NCI-H526 (cell line): ENCODE data around the gene PEX12.
A peak's percentile ranks its signal among the peaks of the same experiment; 100 is the strongest.
"Not testable (repeated sequence)": the region's sequence is repeated elsewhere in the genome, so short reads cannot be mapped to it uniquely, and the experiment has no call there.

ENCODE experiments used
- DNase-seq, 2 experiments: peaks; one replicate each; lab custom pipeline; 2025; lab: John Stamatoyannopoulos, UW

Gene PEX12

DNA sequence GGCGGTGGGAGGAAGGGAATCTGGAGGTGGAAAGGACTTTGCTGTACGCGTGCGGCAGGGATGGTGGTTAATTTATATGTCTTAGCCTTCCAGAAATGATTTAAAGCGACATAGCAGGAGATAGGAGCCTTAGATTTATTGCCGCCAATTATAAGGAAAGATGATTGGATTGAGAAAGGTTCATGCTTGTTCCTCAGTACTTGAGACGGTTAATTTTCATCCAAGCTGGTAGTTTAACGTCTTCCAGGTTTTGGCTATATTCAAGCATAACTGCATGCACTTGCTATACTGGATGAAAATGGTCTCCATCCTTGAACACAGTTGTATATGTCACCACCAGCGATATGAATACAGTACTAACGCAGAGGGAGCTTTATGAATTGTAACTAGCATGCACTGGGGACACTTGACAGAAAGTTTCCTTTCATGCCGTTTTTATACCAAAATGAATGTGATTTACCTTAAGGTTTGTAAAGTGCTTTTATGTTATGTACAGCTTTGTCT lies 610 bp upstream of the PEX12 start:
- DNase-seq, result no peak

DNA sequence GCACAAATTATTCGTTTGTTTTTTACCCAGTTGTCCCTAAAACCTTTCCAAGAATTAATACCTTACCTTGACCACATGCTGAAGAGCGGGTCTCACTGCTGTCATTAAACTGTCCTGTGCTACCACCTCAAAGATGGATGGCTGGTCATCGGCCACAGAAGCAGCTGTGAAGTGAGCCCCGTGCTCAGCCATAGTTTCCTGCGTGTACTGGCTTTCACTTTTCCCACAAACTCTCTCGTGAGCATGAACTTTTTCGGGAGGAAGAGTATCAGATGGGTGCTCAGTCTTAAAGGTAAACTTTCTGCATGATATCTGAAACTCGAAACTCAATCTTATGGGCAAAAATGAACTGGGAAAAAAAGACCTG lies 558 bp downstream of the PEX12 start:
- no peak for DNase-seq

DNA sequence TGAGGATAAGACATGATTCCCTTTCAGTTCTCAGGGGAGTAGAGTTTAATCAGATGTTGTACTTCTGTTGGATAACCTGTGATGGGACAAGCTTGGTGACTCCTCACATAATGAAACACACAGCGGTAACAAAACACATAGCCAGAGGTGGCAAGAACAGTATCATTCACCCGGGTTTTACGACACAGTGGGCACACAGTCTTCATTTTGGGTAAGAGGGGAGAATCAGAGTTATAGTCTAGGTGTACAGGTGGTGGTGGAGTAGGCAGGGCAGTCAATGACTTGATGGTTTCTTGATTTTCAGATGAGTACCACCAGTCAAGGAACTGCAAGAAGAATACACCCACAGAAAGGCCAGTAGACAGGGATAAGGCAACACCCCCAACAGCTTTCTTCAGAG lies 2.6 kb downstream of the PEX12 start:
- DNase-seq, result no peak

DNA sequence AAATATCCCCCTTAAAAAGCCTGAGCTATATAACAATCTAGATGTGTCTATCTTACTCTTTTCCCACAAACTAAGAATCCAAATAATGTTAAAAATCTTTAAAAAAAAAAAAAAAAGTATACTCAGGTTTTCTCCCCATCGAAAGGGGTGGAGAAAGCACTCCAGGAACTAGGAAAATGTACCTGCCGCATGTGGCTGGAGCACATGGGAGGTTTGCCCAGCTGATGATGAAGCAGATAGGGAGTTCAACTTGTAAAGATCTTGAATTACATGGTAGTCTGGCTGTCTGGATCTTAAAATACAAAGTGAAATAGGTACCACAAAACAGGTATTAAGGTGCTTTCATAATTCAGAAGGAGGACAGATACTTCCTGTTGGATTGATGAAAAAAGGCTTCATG lies 9.0 kb downstream of the PEX12 start:
- DNase-seq, result no peak

DNA sequence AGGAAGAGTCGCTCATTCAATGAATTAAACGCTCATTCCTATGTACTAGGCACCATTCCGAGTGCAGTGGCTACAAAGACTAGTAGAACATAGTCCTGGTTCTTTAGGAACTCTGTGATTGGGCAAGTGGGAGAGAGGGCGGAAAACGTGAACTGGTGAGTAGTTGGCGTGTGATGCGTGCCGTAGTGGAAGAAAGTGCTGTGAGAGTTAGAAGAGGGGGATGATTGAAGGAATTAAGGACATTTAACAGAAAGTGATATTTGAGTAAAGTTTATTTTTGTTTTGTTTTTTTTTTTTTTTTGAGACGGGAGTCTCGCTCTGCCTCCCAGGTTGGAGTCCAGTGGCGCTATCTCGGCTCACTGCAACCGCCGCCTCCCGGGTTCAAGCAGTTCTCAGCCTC lies 9.8 kb downstream of the PEX12 start:
- peak; percentile 21 to 40 for DNase-seq

DNA sequence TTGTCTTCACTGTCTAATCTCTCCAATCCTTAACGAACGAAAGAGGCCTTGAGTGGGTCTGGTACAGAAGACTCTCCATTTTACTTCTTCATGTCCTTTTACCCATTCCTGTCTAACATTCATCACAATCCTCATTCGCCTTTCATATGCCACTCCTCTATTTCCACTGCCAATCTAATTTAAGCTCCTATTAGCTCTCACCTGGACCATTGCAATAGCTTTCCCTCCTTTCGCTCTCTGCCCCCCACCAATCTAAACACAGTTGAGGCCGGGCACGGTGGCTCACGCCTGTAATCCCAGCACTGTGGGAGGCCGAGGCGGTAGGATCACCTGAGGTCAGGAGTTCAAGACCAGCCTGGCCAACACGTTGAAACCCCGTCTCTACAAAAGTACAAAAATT lies 11.4 kb downstream of the PEX12 start:
- DNase-seq, result no peak

DNA sequence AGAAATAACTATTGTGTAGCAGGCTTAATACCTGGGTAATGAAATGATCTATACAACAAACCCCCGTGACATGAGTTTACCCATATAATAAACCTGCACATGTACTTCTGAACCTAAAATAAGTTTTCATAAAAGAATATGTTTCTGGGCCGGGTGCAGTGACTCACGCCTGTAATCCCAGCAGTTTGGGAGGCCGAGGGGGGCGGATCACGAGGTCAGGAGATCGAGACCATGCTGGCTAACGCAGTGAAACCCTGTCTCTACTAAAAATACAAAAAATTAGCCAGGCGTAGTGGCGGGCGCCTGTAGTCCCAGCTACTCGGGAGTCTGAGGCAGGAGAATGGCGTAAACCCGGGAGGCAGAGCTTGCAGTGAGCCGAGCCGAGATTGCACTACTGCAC lies 15.2 kb downstream of the PEX12 start:
- DNase-seq, result not testable (repeated sequence)

DNA sequence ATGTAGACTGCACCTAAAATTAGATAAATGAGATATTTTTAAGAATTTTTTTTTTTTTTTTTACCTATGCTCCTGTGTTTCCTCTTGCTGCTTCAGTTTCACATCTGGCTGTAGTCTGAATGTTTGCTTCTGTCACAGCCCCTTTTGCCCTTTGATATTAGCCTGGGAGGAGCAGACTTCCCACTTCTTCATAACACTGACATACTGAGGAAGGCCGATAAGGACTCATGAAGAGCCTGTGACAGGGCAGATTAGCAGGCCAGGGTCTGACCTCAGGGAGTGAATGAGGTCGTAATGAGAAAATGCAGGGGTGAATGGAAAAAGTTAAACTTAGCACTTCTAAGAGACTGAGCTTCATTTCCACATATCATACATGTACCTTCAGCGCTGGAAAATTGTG lies 17.7 kb downstream of the PEX12 start, which contains the start of gene SLFN14:
Gene SLFN14, minus strand, starts transcription at position 117 of the 400 bp plus-strand sequence. CDS start 2,757 bp downstream, outside the sequence.
- no peak for DNase-seq

DNA sequence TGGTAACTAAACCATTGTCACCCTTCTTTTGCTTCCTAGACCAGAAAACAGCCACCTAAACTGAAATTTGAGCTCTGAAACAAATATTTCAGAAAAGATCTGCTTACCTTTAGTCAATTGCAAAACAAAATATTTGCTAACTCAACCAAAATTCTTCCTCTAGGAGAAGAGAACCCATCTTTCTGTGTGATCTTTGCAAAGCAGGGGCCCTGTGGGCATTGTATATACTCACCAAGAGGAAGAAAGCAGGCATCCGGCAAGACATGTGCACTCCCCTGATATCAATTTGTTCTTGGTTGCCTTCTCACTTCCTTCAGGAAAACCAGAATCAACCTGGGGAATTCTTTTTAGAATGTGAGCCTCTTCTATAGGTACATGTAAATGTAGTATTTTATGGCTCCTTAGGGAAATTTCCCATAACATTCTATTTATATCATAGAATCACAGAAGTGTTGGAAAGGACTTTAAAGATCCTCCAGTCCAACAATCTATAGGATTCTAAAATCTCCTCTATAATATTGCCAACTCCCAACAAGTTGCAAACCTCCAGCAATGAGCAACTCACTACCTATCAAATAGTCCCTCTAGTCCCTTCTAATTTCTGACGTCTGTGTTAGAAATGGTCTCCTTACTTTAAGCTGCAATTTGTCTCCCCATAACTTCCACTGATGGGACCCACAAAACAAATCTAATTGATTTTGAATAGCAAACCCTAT lies 18.7 kb downstream of the PEX12 start:
- DNase-seq, result no peak

DNA sequence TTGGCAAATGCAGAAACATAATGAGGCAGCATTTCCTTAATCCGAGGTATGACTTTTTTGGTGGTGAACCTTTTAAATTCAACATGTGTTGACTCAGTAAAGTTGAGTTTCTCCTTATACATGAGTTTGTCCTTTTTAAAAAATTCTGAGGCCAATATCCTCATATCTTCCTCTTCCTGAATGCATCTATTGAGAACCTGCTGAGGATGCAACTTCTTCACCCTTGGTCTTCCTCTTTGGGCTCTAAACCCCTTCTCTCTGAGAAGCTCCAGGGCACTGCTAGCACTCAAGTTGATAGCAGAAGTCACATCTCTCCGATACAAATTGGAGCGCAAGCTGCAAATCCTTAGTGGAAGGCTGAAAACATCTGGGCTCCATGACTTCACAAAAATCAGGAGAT lies 21.0 kb downstream of the PEX12 start:
- DNase-seq, result no peak

DNA sequence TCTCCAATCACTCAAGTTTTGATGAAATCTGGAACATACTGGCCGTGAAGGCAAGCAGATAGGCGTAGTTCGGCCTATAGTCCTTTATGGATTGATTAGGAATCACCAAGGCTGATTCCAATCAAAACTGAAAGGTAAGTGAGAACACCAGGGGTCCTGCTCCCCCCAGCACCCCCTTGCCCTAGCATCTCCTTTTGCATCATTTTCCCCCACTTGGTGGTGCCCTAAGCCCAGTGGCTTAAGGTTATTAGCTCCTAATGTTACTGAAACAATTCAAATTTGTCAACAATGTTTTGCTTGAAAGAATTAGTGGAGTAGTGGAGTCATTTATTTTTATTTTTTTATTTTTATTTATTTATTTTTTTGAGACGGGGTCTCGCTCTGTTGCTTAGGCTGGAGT lies 22.7 kb downstream of the PEX12 start:
- peak in 1 of 2 experiments; percentile 6 for DNase-seq

DNA sequence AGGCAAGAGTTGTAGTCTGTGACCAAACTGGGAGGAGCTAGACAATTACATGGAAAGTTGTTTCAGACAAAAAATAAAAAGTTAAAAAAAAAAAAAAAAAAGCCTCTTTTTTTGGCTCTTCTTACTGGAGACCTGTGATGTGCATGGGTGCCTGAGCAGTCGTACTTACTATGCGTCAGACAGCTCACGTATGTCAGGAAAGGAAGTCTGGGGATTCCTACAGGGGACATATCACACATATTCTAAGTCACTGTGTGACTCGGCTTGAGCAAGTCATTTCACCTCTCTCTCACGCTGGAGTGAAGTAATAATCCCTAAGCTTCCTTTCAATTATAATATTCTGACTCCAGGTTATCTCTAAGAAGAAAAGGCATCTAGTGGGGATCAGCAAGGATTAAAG lies 23.7 kb downstream of the PEX12 start:
- no peak for DNase-seq

DNA sequence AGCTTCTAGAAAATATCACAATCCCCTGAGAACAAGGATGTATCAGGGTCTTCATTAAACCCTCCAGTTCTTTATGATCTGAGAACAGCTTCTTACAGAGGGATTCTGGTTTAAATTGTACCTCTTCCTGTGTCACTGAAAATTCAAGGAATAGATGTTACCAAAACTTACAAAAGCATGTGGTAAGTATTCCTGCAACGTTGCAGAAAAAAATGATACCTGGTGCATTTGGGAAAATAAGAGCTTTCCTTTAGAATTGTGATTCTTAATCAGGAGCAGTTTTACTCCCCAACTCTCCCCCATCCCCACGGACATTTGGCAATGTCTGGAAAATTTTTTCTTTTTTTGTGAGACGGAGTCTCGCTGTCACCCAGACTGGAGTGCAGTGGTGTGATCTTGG lies 25.1 kb downstream of the PEX12 start:
- DNase-seq, result no peak

DNA sequence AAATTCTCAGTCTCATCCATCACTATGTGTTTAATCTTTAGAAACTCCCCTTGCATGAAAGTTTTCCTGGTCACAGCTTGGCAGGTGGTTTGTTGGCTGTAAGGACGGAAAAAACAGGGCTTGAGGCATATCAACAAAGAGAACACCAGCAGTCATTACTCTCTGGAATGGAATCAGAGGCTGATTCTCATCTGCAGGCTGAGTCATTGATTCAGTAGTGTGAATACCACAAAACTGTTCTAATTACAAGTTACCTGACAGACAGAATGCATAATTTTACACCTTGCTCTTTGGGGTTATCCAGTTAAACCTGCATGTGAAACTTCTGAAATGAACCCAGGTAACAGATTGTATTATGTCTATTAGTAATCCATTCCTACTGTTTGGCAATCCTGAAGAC lies 29.4 kb downstream of the PEX12 start:
- DNase-seq, result no peak

DNA sequence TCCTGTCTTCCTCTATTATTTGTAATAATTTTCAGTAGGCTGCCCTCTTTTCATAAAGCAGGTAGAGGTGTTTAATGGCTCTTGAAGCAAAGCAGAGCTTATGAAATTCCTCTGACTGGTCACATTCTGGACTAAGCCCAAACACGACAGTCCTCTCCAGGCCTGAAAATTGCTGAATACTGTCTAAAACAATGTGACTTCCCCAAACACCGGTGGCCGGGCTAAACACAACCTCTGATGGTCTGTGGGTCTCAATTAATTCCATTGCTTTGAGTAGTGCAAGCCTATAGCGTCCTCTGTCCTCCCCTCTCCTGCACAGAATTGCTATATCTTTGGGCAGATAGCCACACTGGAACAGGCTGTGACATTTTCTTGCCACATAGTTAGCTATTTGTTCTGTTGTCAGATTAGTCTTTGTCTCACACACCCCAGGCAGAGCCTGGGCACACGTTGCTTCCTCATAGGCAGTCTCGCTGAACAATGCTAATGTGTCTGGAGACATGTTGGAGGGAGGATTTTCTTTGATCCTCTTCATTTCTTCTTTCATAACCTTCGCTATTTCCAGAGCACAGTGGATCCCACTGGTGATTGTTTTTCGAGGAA lies 30.1 kb downstream of the PEX12 start:
- no peak for DNase-seq

DNA sequence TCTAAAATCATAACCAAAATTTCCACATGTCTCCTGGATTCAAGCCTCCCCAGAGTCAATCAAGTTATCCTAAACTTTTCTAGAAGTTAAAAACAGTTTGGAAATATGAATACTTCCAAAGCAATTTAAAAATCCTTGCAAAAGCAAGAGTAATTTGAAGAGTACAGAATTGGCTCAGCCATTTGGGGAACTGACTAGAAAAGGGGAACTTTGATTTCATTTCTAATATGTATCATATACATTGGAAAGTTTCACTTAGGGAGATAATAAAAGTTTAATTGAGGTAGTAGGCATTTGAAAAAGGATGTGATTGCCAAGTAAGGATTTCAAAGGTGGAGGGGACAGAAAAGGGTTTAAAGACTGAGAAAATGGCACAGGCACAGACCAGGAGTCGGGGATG lies 31.9 kb downstream of the PEX12 start:
- no peak for DNase-seq

DNA sequence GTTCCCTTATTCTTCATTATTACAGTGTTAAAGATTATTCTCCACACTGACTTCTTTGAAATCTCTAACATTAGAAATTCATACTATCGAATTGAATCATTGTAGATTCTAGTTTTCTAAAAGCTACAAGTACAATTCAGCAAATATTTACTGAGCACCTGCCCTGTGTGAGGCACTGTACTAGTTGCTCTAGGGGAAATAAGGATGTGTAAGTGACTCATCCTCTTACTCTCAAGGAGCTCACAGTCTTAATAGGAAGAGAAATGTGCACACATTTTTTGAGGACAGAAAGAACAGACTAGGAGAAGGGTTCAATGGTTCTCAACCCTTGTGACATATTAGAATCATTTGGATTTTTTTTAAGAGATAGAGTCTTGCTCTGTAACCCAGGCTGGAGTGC lies 33.2 kb downstream of the PEX12 start:
- DNase-seq, result no peak

DNA sequence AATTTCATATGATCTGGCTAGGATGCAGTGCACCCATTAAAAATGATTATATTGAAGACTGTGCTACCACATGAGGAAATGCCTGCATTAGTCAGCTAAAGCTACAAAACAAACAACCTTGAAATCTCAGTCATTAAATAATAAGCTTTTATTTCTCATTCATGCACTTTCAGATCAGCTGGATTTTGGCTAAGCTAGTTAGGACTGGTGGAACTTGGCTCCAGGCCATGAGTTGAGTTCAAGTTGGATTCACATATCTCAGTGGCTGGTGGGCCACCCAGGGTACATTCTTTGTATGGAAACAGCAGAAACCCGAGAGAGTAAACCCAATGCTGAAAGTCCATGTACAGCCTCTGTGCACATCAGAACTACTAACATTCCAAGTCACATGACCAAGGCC lies 34.5 kb downstream of the PEX12 start:
- no peak for DNase-seq

DNA sequence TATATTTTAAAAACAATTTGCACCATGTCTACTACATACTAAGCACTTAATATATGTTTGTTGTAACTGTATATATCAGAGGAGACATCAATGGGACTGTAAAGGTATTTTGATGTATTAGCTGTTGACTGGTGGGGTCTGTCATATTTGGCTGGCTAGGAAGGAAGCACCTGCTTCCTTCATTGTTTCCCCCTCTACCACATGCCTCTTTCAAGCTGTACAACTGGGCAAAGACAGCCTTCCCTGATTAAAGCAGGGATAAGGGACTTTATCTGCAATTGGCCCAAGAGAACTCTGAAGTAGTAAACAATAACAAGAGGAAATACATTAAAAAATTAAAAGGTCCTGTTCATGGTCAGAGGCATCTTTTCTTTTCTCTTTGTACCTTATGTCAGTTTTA lies 35.4 kb downstream of the PEX12 start:
- no peak for DNase-seq

DNA sequence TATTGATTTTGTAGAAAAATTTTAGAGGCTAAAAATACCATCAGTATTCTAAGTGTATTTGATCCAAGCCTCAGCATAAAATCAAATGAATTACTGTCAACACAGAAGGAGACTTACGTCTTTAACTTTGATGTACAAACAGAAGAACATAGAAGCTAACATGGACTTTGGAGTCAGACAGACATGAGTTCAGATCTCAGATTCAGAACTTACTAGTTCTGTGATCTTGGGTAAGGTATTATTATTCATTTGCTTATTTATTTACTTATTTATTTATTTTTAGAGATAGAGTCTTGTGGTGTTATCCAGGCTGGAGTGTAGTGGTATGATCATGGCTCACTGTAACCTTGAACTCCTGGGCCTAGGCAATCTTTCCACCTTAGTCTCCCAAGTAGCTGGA lies 36.9 kb downstream of the PEX12 start:
- DNase-seq, result no peak

DNA sequence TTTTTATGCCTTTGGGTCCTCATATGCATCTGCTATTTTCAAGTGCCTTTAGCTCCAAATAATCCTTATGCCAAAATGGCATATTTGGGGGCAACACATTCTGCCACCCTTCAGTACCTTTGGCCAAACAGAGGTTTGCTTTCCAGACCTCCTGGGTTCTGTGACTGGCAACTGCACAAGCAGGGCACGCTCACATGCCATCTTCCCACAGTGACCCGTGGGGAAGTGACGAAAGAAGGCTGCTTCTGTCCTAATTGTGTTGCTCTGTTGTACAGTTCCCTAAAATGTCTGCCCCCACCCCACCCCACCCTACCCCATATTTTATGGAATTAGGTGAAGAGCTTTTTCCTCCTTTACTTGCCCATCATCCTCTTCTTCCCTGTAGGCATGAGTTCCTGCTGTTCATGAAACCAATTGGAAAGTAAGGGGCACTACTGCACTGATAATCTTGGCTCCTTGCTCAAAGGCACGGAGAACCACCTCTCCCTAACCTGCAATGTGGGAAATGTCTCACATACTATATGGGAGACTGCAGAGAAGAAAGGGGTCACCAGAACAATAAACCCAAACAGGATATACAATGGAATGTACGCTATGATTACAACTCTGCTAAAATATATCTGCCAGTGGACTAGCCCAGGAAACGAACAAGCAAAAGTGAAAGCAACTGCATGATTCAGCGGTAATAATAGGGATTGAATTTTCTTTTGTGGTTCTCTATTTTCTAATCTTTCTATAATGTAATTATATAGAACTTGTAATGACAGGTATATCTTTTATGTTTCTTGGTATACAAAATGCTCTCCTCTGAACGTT lies 37.6 kb downstream of the PEX12 start:
- no peak for DNase-seq

DNA sequence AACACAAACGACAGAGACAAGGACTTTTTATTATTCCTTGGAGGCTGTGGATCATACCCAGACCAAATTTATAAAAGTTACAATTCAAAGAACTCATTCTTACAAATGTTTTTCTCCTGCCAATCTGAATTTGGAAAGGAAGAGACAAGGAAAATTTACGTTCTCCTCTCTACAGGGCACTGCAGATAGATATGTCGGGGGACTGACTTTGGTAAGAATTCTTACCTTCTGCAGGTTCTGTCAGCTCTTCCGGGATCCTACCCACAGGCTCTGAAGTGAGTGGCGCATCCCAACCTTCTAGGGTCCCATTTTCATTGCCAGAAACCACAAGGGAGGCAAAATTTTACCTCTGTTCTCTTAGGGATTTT lies 38.7 kb downstream of the PEX12 start:
- DNase-seq, result no peak

DNA sequence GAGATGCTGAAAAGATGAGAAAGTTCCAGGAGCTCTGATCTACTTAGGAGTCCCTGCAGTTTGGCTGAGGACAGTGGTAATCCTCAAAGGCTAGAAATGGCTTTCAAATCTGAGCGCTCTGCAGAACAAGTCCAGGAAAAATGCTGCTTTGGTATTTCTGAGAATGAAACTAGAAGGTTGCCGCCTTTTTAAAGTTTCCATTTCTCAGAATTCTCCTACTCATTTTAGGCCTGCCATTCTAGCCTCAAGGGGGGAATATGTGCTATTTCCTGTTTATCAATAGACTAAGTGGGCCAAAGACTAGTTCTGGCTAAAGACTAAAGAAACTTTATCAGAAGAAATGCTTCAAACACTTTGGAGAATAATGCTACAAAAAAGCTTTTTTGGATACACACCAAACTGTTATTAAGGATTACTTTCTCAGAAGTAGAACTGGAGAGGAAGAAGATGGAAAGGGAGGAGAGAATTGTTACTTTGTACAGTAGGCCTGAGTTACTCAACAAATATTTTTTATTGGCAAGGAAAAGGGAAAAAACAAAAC lies 40.7 kb downstream of the PEX12 start, which contains the start of gene SLFN12L:
Gene SLFN12L, minus strand, starts transcription at position 78 of the 541 bp plus-strand sequence. CDS start 15,314 bp downstream, outside the sequence.
- no peak for DNase-seq
